Stimulated activated naive CD8-positive, alpha-beta T cell treated with anti-CD3 and anti-CD28 coated beads, Interleukin-15, Interleukin-2, amounts not matched to agents 100 ng/mL and 50 ng/mL, for 24 hours (primary cell): Measurements from ENCODE around the gene PIP4K2B.

Source experiments
- H3K27ac Mint-ChIP-seq: one replicate; pipeline ENCODE4 v1.8.0; 2021; ENCODE audit warnings: mild to moderate bottlenecking, mixed read lengths
- H3K27me3 Mint-ChIP-seq: one replicate; pipeline ENCODE4 v1.8.0; 2021; ENCODE audit warnings: mixed read lengths
- H3K36me3 Mint-ChIP-seq: one replicate; pipeline ENCODE4 v1.8.0; 2021; ENCODE audit warnings: low read depth, mixed read lengths
- H3K4me1 Mint-ChIP-seq: one replicate; pipeline ENCODE4 v1.8.0; 2021; ENCODE audit warnings: low read depth, mixed read lengths
- H3K4me3 Mint-ChIP-seq: one replicate; pipeline ENCODE4 v1.8.0; 2021; ENCODE audit warnings: mild to moderate bottlenecking, mixed read lengths
- H3K9me3 Mint-ChIP-seq: one replicate; pipeline ENCODE4 v1.8.0; 2021; ENCODE audit warnings: mixed read lengths

Gene PIP4K2B

DNA sequence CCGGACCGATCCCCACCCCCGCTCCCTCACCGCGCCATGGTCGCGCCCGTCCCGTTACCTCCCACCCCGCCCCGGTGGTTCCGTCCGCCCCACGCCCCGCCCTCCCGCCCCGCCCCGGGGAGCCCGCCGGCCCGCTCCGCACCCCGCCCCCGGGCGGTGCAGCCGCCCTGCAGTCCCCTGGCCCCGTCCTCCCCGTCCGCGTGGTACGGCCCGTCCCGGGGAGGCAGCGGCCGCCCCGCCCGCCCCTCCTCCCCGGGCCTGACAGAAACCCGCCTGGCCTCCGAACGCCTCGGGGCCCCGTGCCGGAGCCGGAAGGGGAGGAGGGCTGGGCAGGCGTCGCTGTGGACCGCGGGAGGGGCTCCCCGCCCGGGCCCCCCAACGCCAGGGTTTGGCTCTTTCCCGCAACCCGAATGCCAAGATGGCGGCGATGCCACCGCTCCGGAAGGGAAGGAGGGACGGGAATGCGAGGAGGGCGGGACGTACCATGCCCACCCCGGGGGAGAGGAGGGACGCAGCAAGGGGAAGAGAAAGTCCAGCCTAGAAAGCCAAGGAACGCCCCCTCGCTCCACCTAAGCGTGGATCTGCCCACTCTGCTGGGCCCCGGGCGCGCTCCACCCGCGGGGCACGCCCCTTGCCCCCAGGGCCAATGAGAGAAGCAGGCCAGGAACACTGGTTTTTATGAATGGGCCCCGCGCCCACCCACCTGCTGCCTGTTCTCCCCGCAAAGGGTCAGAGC lies at the start of gene PIP4K2B:
TSS of gene PIP4K2B (minus strand) at position 56 of the 736 bp plus-strand sequence. CDS start 132 bp downstream, outside the sequence.
- Mint-ChIP-seq H3K27me3 (no peaks in the 10 kb centered on the region), H3K27ac (peak within 1 kb of the TSS; percentile 91), H3K4me3 (peak within 1 kb of the TSS; percentile 97), H3K36me3 (peaks cover 46% of the 10 kb centered on the region), H3K4me1 (peaks cover 31% of the 10 kb centered on the region), H3K9me3 (no peaks in the 10 kb centered on the region)

- Mint-ChIP-seq H3K27me3 (no peaks in the 10 kb centered on the region), H3K4me3 (no peak overlapping the region), H3K27ac (no peak overlapping the region), H3K36me3 (peaks cover 62% of the 10 kb centered on the region), H3K4me1 (peaks cover 39% of the 10 kb centered on the region), H3K9me3 (no peaks in the 10 kb centered on the region)
These were observed 49.2 kb upstream of the PIP4K2B start for GRCh38 chr17:38848557-38848891.

DNA sequence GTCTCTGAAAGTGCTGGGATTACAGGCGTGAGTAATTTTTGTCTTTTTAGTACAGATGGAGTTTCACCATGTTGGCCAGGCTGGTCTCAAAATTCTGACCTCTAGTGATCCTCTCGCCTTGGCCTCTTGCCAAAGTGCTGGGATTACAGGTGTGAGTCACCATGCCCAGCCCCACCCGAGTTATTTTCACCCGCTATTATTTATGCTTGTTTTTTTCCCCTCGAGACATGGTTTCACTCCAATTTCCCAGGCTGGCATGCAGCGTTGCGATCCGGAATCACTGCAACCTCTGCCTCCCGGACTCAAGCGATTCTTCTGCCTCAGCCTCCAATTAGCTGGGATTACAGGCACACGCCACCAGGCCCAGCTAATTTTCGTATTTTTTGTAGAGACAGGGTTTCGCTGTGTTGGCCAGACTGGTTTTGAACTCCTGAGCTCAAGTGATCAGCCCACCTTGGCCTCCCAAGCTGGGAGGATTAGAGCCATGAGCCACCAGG lies 45.0 kb upstream of the PIP4K2B start:
- Mint-ChIP-seq H3K9me3 (no peaks in the 10 kb centered on the region), H3K27me3 (no peaks in the 10 kb centered on the region), H3K36me3 (peaks cover 20% of the 10 kb centered on the region), H3K4me1 (peaks cover 11% of the 10 kb centered on the region), H3K27ac (no peak overlapping the region), H3K4me3 (no peak overlapping the region)

GRCh38 chr17:38825762-38826247 lies 26.4 kb upstream of the PIP4K2B start:
- peak overlapping the region; percentile 98 for H3K4me3 Mint-ChIP-seq
- no peaks in the 10 kb centered on the region for H3K9me3 Mint-ChIP-seq
- H3K36me3 Mint-ChIP-seq: peaks cover 12% of the 10 kb centered on the region
- peak overlapping the region; percentile 100 for H3K27ac Mint-ChIP-seq
- H3K27me3 Mint-ChIP-seq: no peaks in the 10 kb centered on the region
- peaks cover 33% of the 10 kb centered on the region for H3K4me1 Mint-ChIP-seq

- Mint-ChIP-seq H3K9me3 (no peaks in the 10 kb centered on the region), H3K4me1 (peaks cover 33% of the 10 kb centered on the region), H3K4me3 (peak within 1 kb of the TSS; percentile 98), H3K27ac (peak within 1 kb of the TSS; percentile 100), H3K27me3 (no peaks in the 10 kb centered on the region), H3K36me3 (peaks cover 18% of the 10 kb centered on the region)
These were observed 25.8 kb upstream of the PIP4K2B start, which contains the start of gene CWC25 for GRCh38 chr17:38824899-38825761. Gene CWC25 (minus strand): TSS chr17:38825321. CDS start chr17:38825183, 138 bp downstream.

DNA sequence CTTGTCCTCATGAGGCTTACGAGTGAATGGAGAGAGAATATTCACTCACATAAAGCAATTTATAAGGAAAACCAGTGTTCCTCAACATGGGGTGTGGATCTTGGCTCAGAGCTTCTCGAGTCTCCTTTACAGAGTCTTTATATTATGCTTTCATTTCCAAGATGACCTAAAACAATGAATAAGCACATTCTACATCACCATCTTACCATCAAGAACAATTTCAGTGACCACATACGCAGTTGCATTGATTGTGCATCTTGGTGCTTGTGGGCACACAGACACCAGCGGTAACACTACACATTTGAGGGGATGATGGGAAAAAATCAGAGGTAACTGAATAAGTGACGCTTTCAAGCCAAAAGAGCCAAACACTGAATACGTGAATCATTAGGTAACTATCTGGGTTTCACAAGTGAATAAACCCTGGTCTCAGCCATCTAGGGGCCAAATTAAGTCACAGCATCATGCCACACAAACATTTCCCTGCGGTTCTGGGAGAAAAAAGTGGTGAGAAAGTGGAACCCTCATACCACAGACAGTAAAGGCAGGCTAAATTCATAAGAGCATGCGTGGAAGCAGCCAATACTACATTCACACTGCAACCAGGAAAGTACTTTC lies 16.3 kb upstream of the PIP4K2B start:
- Mint-ChIP-seq H3K4me1 (peaks cover 13% of the 10 kb centered on the region), H3K27ac (peak overlapping the region; percentile 51), H3K9me3 (no peaks in the 10 kb centered on the region), H3K4me3 (no peak overlapping the region), H3K27me3 (no peaks in the 10 kb centered on the region), H3K36me3 (peaks cover 40% of the 10 kb centered on the region)

GRCh38 chr17:38809828-38810227 lies 10.5 kb upstream of the PIP4K2B start:
- Mint-ChIP-seq H3K4me3 (no peak overlapping the region), H3K27ac (no peak overlapping the region), H3K4me1 (no peaks in the 10 kb centered on the region), H3K27me3 (no peaks in the 10 kb centered on the region), H3K9me3 (no peaks in the 10 kb centered on the region), H3K36me3 (peaks cover 45% of the 10 kb centered on the region)

DNA sequence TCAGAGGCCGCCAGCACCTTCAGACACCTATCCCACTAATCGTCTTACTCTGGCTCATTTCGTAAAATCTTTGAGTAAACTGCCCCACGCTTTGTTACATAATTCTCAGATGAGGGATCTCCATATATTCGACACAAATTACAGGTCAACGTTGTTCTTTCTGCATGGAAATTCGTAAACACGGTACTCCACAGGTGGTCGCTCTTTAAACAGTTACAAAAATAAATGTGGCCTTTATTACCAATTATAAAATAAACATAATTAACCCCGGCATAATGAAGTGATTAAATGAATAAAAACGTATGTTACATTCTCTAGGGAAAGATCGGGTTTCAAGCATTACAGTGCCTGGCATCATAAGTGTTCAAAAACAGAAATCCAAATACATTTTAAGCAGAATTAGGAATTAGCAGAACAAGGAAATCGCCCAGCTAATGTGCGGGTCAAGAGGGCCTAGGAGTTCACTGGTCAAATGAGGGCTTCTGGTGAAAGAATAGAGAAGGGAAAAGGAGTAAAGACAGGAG lies 943 bp upstream of the PIP4K2B start:
- H3K36me3 Mint-ChIP-seq: peaks cover 46% of the 10 kb centered on the region
- H3K27me3 Mint-ChIP-seq: no peaks in the 10 kb centered on the region
- H3K4me1 Mint-ChIP-seq: peaks cover 30% of the 10 kb centered on the region
- H3K4me3 Mint-ChIP-seq: peak overlapping the region; percentile 83
- H3K27ac Mint-ChIP-seq: peak overlapping the region; percentile 83
- H3K9me3 Mint-ChIP-seq: no peaks in the 10 kb centered on the region

DNA sequence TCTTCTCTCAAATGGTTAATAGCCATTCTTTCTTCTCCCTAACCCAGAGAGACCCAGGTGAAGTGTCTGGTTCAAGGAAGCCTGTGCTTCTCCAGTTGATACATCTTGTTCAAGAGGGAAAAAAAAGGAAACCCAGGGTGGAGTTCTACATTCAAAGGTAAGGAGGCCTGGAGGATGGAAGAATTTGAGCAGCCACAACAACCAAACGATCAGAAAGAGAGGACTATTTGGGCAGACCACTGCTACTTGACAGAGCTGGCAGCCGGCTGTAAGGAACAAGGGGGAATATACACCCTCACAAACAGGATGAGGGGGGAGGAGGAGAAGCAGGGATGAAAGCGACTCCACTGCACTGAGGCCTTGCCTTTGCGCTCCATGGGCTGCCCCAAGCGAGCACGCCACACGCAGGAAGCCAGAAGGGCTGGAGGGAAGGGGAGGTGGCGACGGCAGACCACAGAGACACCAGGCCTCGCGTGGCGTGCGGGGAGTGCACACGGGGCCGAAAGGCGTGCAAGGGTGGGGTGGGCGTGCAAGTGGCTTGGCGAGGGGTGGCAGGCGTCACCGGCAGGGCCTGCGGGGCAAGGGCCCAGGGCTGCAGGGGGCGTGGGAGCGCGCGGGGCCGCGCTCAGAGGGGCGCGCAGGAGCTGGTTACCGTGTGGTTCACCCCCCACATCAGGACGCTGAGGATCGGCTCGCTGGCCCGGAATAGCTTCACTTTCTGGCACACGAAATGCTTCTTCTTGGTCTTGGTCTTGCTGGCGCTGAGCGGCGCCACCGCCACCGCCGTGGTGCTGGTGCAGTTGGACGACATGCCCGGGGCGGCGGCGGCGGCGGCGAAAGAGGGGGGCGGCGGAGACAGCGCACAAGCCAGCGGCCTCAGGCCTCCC lies 499 bp downstream of the PIP4K2B start:
- Mint-ChIP-seq H3K9me3 (no peaks in the 10 kb centered on the region), H3K4me1 (peaks cover 37% of the 10 kb centered on the region), H3K27me3 (no peaks in the 10 kb centered on the region), H3K27ac (peak overlapping the region; percentile 91), H3K36me3 (peaks cover 47% of the 10 kb centered on the region), H3K4me3 (peak overlapping the region; percentile 97)

DNA sequence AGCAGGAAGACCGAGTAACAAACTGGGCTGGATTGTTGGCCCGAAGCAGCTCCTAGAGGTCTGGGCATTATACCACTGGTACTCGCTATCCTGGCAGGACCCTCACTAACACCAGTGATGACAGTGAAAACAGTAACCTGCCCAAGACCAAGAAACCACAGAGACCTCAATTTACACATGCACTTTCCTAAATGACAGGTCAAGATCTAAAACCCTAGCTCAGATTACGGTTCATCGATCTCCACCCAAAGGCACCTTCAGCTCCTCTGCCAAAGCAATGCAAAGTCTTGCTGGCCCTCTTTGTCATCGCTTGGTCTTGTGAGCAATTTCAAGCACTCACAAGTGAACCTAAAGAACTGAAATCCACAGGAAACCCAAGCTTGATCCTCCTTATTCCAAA lies 1.5 kb downstream of the PIP4K2B start:
- H3K4me1 Mint-ChIP-seq: peaks cover 37% of the 10 kb centered on the region
- H3K27me3 Mint-ChIP-seq: no peaks in the 10 kb centered on the region
- no peaks in the 10 kb centered on the region for H3K9me3 Mint-ChIP-seq
- peak overlapping the region; percentile 91 for H3K27ac Mint-ChIP-seq
- peaks cover 42% of the 10 kb centered on the region for H3K36me3 Mint-ChIP-seq
- H3K4me3 Mint-ChIP-seq: peak overlapping the region; percentile 97

DNA sequence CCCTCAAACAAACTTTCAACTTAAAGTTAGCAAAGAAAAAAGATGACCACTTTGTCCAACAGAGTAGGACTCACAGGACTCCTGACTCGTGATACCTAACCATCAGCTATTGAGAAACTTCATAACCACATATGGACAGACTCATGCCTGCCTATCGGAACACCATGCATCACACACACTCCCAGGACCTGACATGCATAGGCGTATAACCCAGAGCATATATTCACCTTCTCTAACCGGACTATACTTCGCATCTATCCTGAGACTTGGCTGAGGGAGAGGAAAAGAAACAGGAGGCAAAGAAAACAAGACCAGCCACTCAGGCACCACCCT lies 2.2 kb downstream of the PIP4K2B start:
- Mint-ChIP-seq H3K9me3 (no peaks in the 10 kb centered on the region), H3K4me3 (peak overlapping the region; percentile 25), H3K27ac (peak overlapping the region; percentile 1), H3K36me3 (peaks cover 44% of the 10 kb centered on the region), H3K4me1 (peaks cover 37% of the 10 kb centered on the region), H3K27me3 (no peaks in the 10 kb centered on the region)

DNA sequence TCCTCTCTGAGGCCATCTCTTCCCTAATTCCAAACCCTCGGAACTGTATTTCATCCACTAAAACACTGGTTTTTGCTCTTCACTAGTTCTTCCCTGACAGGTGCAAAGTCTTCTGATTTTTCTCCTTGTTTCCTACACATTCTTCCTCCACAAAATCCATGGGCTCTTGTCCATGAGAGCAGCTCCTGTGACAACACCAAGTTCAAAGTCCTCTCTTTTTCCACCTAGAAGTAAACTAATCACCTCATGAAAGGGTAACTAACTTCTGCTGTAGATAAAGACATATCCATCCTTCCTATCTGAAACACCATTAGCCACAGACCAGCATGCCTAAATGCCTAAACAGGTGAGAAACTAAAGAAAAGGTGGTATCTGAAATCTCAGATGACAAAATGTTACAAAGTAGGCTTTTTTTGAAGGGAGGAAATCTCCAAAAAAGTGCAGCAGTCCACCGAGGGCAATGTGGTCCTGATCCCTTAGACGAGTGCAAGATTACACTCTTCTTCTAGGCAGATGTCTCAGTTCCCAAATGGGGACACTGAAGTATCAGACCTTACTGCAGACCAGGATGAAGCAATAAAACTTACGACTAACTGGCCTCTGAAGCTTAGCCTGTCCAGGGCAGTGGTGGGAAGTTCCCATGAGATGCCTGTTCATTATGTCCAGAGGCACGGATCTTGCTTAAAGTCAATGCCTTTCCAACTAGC lies 2.8 kb downstream of the PIP4K2B start:
- peaks cover 37% of the 10 kb centered on the region for H3K4me1 Mint-ChIP-seq
- H3K27ac Mint-ChIP-seq: no peak overlapping the region
- H3K36me3 Mint-ChIP-seq: peaks cover 40% of the 10 kb centered on the region
- peak overlapping the region; percentile 25 for H3K4me3 Mint-ChIP-seq
- no peaks in the 10 kb centered on the region for H3K9me3 Mint-ChIP-seq
- no peaks in the 10 kb centered on the region for H3K27me3 Mint-ChIP-seq

DNA sequence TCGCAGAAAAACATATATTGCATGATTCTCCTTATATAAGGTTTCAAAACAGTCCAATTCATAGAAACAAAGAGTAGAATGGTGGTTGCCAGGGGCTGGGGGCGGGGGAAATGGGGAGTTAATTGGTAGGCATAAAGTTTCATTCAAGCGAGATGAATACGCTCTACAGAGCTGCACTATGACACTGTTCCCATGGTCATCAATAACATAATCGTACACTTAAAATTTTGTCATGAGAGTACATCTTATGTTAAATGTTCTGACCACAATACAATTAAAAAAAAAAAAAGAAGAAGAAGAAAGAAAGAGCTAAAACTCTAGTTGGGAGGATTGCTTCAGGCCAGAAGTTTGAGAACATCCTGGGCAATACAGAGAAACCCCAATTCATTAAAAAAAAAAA lies 5.1 kb downstream of the PIP4K2B start:
- H3K27ac Mint-ChIP-seq: no peak overlapping the region
- peaks cover 34% of the 10 kb centered on the region for H3K4me1 Mint-ChIP-seq
- H3K27me3 Mint-ChIP-seq: no peaks in the 10 kb centered on the region
- H3K36me3 Mint-ChIP-seq: peaks cover 37% of the 10 kb centered on the region
- H3K4me3 Mint-ChIP-seq: no peak overlapping the region
- H3K9me3 Mint-ChIP-seq: no peaks in the 10 kb centered on the region
